ENCODE measurements around the gene TBC1D25.

DNA sequence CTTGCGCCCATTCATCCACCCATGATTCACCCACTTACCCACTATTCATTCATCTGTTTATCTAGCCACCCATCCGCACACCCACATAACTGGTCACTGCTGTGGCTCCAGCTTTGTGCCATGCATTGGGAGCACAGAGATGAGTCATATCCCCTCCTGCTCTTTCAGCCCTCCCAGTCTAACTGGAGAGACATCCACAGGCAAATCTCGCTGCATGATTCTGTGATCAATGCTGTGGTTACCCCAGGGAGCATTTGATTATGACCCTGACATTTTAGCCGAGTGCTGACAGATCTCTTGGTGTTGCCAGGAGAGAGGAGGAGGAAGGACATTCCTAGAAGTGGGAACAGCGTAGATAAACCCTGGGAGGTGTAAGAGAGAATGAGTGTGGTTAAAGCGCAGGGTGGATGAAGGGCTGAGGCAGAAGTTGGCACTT is 41.1 kb upstream of the TBC1D25 start:
- TF ChIP-seq, protein P1, sequence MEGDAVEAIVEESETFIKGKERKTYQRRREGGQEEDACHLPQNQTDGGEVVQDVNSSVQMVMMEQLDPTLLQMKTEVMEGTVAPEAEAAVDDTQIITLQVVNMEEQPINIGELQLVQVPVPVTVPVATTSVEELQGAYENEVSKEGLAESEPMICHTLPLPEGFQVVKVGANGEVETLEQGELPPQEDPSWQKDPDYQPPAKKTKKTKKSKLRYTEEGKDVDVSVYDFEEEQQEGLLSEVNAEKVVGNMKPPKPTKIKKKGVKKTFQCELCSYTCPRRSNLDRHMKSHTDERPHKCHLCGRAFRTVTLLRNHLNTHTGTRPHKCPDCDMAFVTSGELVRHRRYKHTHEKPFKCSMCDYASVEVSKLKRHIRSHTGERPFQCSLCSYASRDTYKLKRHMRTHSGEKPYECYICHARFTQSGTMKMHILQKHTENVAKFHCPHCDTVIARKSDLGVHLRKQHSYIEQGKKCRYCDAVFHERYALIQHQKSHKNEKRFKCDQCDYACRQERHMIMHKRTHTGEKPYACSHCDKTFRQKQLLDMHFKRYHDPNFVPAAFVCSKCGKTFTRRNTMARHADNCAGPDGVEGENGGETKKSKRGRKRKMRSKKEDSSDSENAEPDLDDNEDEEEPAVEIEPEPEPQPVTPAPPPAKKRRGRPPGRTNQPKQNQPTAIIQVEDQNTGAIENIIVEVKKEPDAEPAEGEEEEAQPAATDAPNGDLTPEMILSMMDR (IDR thresholded peaks at IDR 0.05): no peak
- no peak for TF ChIP-seq EZH2 (IDR thresholded peaks at IDR 0.05)

Measured in neural progenitor cell (in vitro differentiated cells).